HG03097 (cell line): ENCODE data around the gene LIX1.
"Not testable (repeated sequence)": the region's sequence is repeated elsewhere in the genome, so short reads cannot be mapped to it uniquely, and the experiment has no call there.

Source experiments
- ATAC-seq: cut with Tn5 transposase; IDR thresholded peaks from one replicate; pipeline ENCODE4 v1.9.1; 2021; ENCODE audit not compliant: unreplicated experiment, low FRiP score

LIX1 gene

GRCh38 chr5:97106216-97106581 is 36.2 kb downstream of the LIX1 start:
- ATAC-seq = no peak

- no peak for ATAC-seq
These were observed 36.8 kb downstream of the LIX1 start for GRCh38 chr5:97105501-97106215.

- no peak for ATAC-seq
These were observed 40.4 kb downstream of the LIX1 start for GRCh38 chr5:97102010-97102470.

GRCh38 chr5:97101189-97101910 is 41.1 kb downstream of the LIX1 start:
- no peak for ATAC-seq

GRCh38 chr5:97100476-97100875 is 41.9 kb downstream of the LIX1 start:
- ATAC-seq = no peak

- ATAC-seq = no peak
These were observed 43.5 kb downstream of the LIX1 start for GRCh38 chr5:97098922-97099321.

GRCh38 chr5:97097326-97098230 is 44.8 kb downstream of the LIX1 start:
- no peak for ATAC-seq

GRCh38 chr5:97096846-97097245 is 45.6 kb downstream of the LIX1 start:
- no peak for ATAC-seq

- no peak for ATAC-seq
These were observed 46.2 kb downstream of the LIX1 start for GRCh38 chr5:97096191-97096590.

- ATAC-seq = peak; percentile 26
These were observed 47.1 kb downstream of the LIX1 start for GRCh38 chr5:97095318-97095732.

GRCh38 chr5:97094579-97095317 is 47.7 kb downstream of the LIX1 start:
- ATAC-seq = peak; percentile 98

GRCh38 chr5:97093193-97093592 is 49.2 kb downstream of the LIX1 start:
- no peak for ATAC-seq

GRCh38 chr5:97090944-97091343 is 51.5 kb downstream of the LIX1 start:
- ATAC-seq = no peak

GRCh38 chr5:97089149-97089801 is 53.1 kb downstream of the LIX1 start:
- no peak for ATAC-seq

- ATAC-seq = no peak
These were observed 53.6 kb downstream of the LIX1 start for GRCh38 chr5:97088774-97089148.

GRCh38 chr5:97087138-97087537 is 55.3 kb downstream of the LIX1 start:
- ATAC-seq = no peak

GRCh38 chr5:97085459-97086181 is 56.8 kb downstream of the LIX1 start:
- ATAC-seq = no peak

GRCh38 chr5:97084782-97085458 is 57.5 kb downstream of the LIX1 start:
- not testable (repeated sequence) for ATAC-seq
